ENCODE measurements around the gene KLHL26.

Gene KLHL26

GRCh38 chr19:18601875-18602274, 35.0 kb upstream of the KLHL26 start:
- no peak for DNase-seq

- DNase-seq = no peak
These were observed 33.4 kb upstream of the KLHL26 start for GRCh38 chr19:18603255-18603957.

- DNase-seq = no peak
These were observed 32.6 kb upstream of the KLHL26 start for GRCh38 chr19:18603958-18604819.

- DNase-seq = no peak
These were observed 32.0 kb upstream of the KLHL26 start for GRCh38 chr19:18604820-18605159.

- DNase-seq = no peak
These were observed 31.7 kb upstream of the KLHL26 start for GRCh38 chr19:18605196-18605545.

GRCh38 chr19:18605546-18606280, 31.1 kb upstream of the KLHL26 start:
- no peak for DNase-seq

- no peak for DNase-seq
These were observed 30.3 kb upstream of the KLHL26 start, which contains the start of gene CRLF1 for GRCh38 chr19:18606281-18607225. Gene CRLF1 (minus strand): TSS chr19:18606799. CDS start chr19:18606656, 143 bp downstream.

- DNase-seq = no peak
These were observed 29.4 kb upstream of the KLHL26 start for GRCh38 chr19:18607226-18608101.

- DNase-seq = no peak
These were observed 28.6 kb upstream of the KLHL26 start for GRCh38 chr19:18608102-18608804.

GRCh38 chr19:18608805-18609716, 27.8 kb upstream of the KLHL26 start:
- no peak for DNase-seq

- DNase-seq = no peak
These were observed 27.1 kb upstream of the KLHL26 start for GRCh38 chr19:18609717-18610051.

GRCh38 chr19:18610245-18610555, 26.6 kb upstream of the KLHL26 start:
- no peak for DNase-seq

- no peak for DNase-seq
These were observed 26.1 kb upstream of the KLHL26 start for GRCh38 chr19:18610556-18611326.

- no peak for DNase-seq
These were observed 25.3 kb upstream of the KLHL26 start for GRCh38 chr19:18611327-18612050.

- DNase-seq = no peak
These were observed 24.6 kb upstream of the KLHL26 start for GRCh38 chr19:18612051-18612771.

- DNase-seq = peak; percentile 40
These were observed 23.8 kb upstream of the KLHL26 start, which contains the start of gene TMEM59L for GRCh38 chr19:18612772-18613588. Gene TMEM59L (plus strand): TSS chr19:18612870. CDS start chr19:18612959, 89 bp downstream.
